Activated naive CD8-positive, alpha-beta T cell (primary cell): Measurements from ENCODE around the gene PRAMEF13.
"Not testable (repeated sequence)": the region's sequence is repeated elsewhere in the genome, so short reads cannot be mapped to it uniquely, and the experiment has no call there.

Source experiments
- H3K27ac Mint-ChIP-seq: one replicate; pipeline ENCODE4 v1.8.0; 2021; ENCODE audit warnings: mixed read lengths
- H3K27me3 Mint-ChIP-seq: one replicate; pipeline ENCODE4 v1.8.0; 2021; ENCODE audit warnings: mixed read lengths
- H3K36me3 Mint-ChIP-seq: one replicate; pipeline ENCODE4 v1.8.0; 2021; ENCODE audit warnings: mixed read lengths
- H3K4me1 Mint-ChIP-seq: one replicate; pipeline ENCODE4 v1.8.0; 2021; ENCODE audit warnings: low read depth, mixed read lengths
- H3K4me3 Mint-ChIP-seq: one replicate; pipeline ENCODE4 v1.8.0; 2021; ENCODE audit warnings: mild to moderate bottlenecking, mixed read lengths
- H3K9me3 Mint-ChIP-seq: one replicate; pipeline ENCODE4 v1.8.0; 2021; ENCODE audit warnings: low read depth, mixed read lengths

The PRAMEF13 gene, protein sequence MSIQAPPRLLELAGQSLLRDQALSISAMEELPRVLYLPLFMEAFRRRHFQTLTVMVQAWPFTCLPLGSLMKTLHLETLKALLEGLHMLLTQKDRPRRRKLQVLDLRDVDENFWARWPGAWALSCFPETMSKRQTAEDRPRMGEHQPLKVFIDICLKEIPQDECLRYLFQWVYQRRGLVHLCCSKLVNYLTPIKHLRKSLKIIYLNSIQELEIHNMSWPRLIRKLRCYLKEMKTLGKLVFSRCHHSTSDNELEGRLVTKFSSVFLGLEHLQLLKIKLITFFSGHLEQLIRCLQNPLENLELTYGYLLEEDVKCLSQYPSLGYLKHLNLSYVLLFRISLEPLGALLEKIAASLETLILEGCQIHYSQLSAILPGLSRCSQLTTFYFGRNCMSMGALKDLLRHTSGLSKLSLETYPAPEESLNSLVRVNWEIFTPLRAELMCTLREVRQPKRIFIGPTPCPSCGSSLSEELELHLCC

DNA sequence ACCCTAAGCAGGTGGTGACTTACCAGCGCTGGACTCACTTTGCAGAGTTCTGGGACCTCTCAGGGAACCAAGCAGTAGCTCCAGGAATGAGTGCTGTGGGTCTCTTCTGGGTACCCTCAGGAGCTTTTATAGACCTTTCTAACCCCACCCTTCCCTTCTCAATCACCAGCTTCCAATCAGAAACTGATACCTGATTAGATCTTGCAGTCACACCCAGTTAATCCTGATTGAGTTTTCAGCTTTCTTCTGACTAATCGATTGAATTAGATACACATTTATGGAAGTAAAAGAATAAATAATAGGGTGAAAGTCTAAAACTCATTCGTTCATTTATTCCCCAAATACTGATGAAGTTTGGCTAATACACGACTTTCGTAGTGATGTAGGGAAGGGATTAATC, at the start of gene PRAMEF13:
PRAMEF13 (minus strand) TSS at position 101 of the 400 bp plus-strand sequence. CDS start 1,820 bp downstream, outside the sequence.
- not testable (repeated sequence) for H3K27me3 Mint-ChIP-seq, H3K36me3 Mint-ChIP-seq, H3K27ac Mint-ChIP-seq, H3K4me1 Mint-ChIP-seq, H3K4me3 Mint-ChIP-seq, H3K9me3 Mint-ChIP-seq

DNA sequence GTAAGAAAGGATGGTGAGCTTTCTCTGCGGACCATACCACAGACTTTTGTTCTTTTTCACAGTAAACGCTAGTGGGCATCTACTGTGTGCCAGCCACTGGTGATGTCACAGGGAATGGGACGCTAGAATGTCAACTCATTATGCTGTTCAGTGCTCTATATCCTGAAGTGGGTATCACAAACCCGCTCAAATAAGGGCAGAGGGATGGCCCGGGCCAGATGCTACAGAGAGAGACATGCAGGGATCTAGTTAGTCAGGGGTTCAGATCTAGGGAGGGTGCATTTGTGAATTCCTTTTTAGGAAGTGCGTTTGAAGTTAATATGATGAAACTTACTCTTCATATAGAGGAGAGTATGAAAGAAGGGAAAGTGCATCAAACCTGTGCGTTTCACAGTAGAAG, 45.9 kb upstream of the PRAMEF13 start:
- not testable (repeated sequence) for H3K27me3 Mint-ChIP-seq, H3K9me3 Mint-ChIP-seq, H3K4me3 Mint-ChIP-seq, H3K27ac Mint-ChIP-seq, H3K4me1 Mint-ChIP-seq, H3K36me3 Mint-ChIP-seq

DNA sequence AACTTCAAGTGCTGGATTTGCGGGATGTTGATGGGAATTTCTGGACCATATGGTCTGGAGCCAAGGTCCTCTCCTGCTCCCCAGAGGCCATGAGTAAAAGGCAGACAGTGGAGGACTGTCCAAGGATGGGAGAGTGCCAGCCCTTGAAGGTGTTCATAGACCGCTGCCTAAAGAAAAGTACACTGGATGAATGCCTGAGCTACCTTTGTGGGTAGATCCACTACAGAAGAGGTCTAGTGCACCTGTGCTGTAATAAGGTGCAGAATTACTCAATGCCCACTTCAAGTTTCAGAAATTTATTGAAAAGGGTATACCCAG, 45.3 kb upstream of the PRAMEF13 start:
- H3K4me1 Mint-ChIP-seq, H3K9me3 Mint-ChIP-seq, H3K27me3 Mint-ChIP-seq, H3K36me3 Mint-ChIP-seq, H3K4me3 Mint-ChIP-seq, H3K27ac Mint-ChIP-seq: not testable (repeated sequence)

DNA sequence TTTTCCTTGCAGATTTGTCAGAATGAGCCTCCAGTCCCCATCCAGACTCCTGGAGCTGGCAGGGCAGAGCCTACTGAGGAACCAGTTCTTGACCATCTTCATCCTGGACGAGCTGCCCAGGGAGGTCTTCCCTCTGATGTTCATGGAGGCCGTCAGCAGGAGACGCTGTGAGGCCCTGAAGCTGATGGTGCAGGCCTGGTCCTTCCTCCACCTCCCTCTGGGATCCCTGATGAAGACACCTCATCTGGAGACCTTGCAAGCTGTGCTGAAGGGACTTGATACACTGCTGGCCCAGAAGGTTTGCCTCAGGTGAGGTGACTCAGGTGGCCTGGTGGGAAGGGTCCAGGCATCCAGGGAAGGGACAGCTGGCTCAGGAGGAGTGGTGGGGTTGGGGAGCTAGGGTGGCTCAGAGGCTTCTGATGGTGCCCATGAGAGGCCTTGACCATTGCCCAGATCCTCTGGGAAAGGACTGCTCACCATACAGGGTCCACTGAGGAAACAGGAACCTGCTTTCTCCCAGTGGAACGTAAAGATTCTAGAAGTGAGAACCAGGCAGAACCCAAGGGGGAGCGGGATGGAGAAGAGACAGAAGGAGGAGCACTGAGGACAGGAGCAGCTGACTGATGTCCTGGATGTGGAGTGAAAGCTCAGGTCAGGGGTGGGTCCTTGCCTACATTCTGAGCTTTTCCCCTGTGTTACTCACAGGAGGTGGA, 44.8 kb upstream of the PRAMEF13 start:
- H3K36me3 Mint-ChIP-seq, H3K27me3 Mint-ChIP-seq, H3K4me1 Mint-ChIP-seq, H3K4me3 Mint-ChIP-seq, H3K27ac Mint-ChIP-seq, H3K9me3 Mint-ChIP-seq: not testable (repeated sequence)

DNA sequence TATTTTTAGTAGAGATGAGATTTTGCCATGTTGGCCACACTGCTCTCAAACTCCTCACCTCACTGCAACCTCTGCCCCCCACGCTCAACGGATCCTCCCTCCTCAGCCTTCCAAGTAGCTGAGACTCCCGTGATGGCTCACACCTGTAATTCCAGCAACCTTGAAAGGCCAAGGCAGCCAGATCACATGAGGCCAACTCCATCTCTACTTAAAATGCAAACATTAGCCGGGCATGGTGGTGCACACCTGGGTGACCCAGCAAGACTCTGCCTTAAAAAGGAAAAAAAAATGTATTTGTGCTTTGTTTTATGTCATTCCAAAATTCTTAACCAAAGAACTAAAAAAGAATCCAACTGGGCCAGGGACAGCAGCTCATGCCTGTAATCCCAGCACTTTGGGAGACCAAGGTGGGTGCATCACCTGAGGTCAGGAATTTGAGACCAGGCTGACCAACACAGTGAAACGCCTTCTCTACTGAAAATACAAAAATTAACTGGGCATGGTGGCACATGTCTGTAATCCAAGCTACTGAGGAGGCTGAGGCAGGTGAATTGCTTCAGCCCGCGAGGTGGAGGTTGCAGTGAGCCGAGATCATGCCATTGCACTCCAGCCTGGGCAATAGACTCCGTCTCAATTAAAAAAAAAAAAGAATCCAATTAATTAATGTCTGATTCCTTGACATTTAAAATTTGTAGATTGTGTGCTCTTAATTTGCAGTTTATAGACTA, 42.5 kb upstream of the PRAMEF13 start:
- not testable (repeated sequence) for H3K4me1 Mint-ChIP-seq, H3K9me3 Mint-ChIP-seq, H3K27ac Mint-ChIP-seq, H3K4me3 Mint-ChIP-seq, H3K36me3 Mint-ChIP-seq, H3K27me3 Mint-ChIP-seq

DNA sequence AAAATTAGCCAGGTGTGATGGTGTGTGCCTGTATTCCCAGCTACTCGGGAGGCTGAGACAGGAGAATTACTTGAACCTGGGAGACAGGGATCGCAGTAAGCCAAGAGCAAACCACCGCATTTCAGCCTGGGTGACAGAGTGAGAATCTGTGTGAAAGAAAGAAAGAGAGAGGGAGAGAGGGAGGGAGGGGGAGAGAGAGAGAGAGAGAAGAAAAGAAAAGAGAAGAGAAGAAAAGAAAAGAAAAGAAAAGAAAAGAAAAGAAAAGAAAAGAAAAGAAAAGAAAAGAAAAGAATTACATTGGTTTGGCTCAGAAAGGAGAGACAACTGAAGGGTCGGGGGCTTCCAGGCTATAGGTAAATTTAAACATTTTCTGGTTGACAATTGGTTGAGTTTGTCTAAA, 38.4 kb upstream of the PRAMEF13 start:
- H3K27me3 Mint-ChIP-seq, H3K36me3 Mint-ChIP-seq, H3K4me3 Mint-ChIP-seq, H3K27ac Mint-ChIP-seq, H3K4me1 Mint-ChIP-seq, H3K9me3 Mint-ChIP-seq: not testable (repeated sequence)

DNA sequence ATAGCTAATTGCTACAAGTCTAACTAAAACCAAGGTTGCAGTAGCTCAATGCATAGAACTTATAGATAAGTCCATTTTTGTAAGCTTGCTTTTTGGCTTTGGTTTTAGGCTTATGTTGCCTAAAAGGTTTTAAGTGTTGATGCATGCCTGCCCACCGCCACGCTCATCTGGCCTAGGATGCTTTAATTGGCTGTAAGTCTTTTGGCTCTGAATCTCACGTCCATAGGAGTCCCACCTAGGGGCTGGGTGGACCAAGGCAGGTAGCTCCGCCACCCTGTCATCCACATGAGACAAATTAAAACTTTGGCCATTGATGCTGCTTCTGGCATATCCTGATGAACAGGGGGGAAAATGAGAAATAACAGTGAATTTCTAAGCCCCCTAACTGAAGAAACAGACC, 36.4 kb upstream of the PRAMEF13 start:
- H3K4me3 Mint-ChIP-seq, H3K4me1 Mint-ChIP-seq, H3K27me3 Mint-ChIP-seq, H3K27ac Mint-ChIP-seq, H3K9me3 Mint-ChIP-seq, H3K36me3 Mint-ChIP-seq: not testable (repeated sequence)

DNA sequence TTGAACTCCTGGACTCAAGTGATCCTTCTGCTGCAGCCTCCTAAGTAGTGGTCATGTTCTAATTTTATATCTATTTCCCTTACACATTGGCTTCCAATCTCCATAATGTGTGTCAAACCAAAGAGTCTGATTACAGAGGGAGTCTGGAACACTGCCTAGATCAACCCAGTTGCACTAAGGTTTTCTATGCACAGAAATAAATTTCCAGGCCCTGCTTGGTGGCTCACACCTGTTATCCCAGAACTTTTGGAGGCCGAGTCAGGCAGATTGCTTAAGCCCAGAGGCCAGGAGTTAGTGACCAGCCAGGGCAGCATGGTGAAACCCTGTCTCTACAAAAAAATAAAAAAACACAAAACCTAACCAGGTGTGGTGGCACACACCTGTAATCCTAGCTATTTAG, 32.8 kb upstream of the PRAMEF13 start:
- not testable (repeated sequence) for H3K36me3 Mint-ChIP-seq, H3K9me3 Mint-ChIP-seq, H3K4me1 Mint-ChIP-seq, H3K4me3 Mint-ChIP-seq, H3K27ac Mint-ChIP-seq
- peaks cover 13% of the 10 kb centered on the region for H3K27me3 Mint-ChIP-seq

DNA sequence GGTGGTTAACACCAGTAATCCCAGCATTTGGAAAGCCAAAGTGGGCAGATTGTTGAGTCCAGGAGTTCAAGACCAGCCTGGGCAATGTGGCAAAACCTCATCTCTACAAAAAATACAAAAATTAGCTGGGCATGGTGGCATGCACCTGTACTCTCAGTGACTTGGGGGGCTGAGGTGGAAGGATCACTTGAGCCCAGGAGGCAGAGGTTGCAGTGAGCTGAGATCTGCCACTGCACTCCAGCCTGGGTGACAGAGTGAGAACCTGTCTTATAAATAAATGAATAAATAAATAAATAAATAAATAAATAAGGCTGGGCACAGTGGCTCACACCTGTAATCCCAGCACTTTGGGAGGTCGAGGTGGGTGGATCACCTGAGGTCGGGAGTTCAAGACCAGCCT, 30.8 kb upstream of the PRAMEF13 start:
- H3K27me3 Mint-ChIP-seq: peaks cover 13% of the 10 kb centered on the region
- H3K36me3 Mint-ChIP-seq, H3K27ac Mint-ChIP-seq, H3K9me3 Mint-ChIP-seq, H3K4me1 Mint-ChIP-seq, H3K4me3 Mint-ChIP-seq: not testable (repeated sequence)

DNA sequence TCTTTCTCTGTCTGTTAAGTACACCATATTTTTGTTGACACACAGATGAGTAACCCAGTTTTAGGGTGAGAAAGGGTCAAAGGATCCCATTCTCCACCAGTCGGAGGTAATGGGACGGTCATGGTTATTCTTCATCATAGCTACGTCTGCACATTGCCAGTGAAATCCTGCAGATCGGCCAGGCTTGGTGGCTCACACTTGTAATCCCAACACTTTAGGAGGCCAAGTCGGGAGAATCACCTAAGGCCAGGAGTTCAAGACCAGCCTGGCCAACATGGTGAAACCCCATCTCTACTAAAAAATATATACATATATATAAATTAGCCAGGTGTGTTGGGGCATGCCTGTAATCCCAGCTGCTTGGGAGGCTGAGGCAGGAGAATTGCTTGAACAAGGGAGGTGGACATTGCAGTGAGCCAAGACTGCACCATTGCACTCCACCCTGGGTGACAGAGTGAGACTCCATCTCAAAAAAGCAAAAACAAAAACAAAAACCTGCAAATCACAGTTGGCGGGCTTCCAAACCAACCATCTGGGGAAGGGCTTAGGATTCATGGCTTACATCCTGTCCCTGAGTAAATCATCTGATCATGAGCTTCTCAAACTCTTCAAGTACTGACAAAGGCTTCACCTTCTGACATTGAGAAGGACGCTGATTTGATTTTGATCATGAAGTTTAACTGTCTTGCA, 30.0 kb upstream of the PRAMEF13 start:
- H3K27me3 Mint-ChIP-seq: peaks cover 14% of the 10 kb centered on the region
- not testable (repeated sequence) for H3K9me3 Mint-ChIP-seq, H3K27ac Mint-ChIP-seq, H3K36me3 Mint-ChIP-seq, H3K4me1 Mint-ChIP-seq, H3K4me3 Mint-ChIP-seq

DNA sequence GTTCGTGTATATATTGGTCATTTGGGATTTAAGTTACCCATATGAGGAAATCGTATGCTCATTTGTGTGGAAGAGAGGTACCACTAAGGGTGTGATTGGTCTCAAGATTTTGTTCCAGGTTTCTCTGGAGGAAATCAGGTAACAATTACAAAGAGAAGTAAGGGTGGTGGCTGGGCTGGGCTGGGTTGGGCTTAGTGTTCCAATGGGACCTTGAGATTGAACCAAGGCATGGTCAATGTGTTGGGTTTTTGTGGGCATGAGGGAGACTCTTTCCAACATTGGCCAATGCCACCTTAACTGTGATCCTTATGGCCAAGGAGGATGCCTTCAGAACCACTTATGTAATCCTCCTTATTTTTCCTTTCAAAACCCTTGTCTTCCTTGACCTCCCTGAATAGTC, 29.4 kb upstream of the PRAMEF13 start:
- H3K27ac Mint-ChIP-seq, H3K9me3 Mint-ChIP-seq, H3K4me3 Mint-ChIP-seq, H3K4me1 Mint-ChIP-seq, H3K36me3 Mint-ChIP-seq: not testable (repeated sequence)
- H3K27me3 Mint-ChIP-seq: peaks cover 14% of the 10 kb centered on the region

DNA sequence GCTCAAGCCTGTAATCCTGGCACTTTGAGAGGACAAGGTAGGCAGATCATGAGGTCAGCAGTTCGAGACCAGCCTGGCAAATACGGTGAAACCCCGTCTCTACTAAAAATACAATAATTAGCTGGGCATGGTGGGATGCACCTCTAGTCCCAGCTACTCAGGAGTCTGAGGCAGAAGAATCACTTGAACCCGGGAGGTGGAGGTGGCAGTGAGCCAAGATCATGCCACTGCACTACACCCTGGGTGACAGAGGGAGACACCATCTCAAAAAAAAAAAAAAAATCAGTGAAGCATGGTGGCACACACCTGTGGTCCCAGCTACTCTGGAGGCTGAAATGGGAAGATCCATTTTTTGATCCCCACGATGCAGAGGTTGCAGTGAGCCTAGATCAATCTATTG, 28.9 kb upstream of the PRAMEF13 start:
- not testable (repeated sequence) for H3K36me3 Mint-ChIP-seq, H3K27ac Mint-ChIP-seq, H3K4me3 Mint-ChIP-seq

DNA sequence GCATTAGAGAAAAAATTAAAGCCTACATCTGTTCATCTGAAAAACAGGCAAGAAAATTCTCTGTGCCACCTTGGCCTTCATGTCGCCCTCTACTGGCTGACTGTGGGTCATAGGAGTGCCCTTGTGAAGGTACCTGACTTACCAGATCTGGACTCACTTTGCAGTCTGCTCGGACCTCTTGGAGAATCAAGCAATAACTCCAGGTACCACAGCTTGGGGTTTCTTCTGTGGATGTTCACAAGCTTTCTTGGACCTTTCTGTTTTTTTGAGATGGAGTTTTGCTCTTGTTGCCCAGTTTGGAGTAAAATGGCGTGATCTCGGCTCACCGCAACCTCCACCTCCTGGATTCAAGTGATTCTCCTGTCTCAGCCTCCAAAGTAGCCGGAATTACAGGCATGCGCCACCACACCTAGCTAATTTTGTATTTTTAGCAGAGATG, 27.2 kb upstream of the PRAMEF13 start:
- Mint-ChIP-seq H3K36me3 (no peaks in the 10 kb centered on the region), H3K9me3 (no peaks in the 10 kb centered on the region), H3K27me3 (peaks cover 14% of the 10 kb centered on the region), H3K4me1 (no peaks in the 10 kb centered on the region), H3K4me3 (no peak overlapping the region), H3K27ac (no peak overlapping the region)

More for the DNA sequence above, 28.9 kb upstream of the PRAMEF13 start:
- not testable (repeated sequence) for H3K4me1 Mint-ChIP-seq, H3K9me3 Mint-ChIP-seq
- peaks cover 14% of the 10 kb centered on the region for H3K27me3 Mint-ChIP-seq

DNA sequence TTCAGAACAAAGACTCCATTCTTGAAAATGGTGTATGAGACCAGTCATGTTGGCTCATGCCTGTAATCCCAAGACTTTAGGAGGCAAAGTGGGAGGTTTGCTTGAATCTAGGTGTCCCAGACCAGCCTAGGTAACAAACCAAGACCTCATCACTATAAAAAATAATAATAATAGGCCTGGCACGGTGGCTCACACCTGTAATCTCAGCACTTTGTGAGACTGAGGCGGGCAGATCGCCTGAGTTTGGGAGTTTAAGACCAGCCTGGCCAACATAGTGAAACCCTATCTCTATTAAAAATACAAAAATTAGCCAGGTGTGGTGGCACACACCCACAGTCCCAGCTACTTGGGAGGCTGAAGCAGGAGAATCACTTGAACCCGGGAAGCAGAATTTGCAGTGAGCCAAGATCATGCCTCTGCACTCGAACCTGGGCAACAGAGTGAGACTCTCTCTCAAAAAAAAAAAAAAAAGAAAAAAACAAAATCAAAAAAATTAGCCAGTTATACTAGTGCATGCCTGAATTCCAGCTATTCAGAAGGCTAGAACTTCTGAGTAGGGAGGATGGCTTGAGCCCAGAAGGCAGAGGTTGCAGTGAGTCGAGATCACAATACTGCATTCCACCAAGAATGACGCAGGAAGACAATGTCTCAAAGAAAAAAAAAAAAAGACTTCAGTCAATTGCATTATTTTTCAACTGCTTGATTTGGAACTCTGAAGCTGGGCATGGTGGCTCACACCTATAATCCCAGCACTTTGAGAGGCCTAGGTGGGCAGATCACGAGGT, 26.3 kb upstream of the PRAMEF13 start:
- not testable (repeated sequence) for H3K36me3 Mint-ChIP-seq, H3K4me1 Mint-ChIP-seq, H3K27ac Mint-ChIP-seq, H3K9me3 Mint-ChIP-seq, H3K4me3 Mint-ChIP-seq
- H3K27me3 Mint-ChIP-seq: peaks cover 14% of the 10 kb centered on the region
